GM19468 (cell line): ENCODE data around the gene PFKP.

Experiments used
- ATAC-seq: cut with Tn5 transposase; IDR thresholded peaks from one replicate; pipeline ENCODE4 v1.9.1; 2021; ENCODE audit warnings: mild to moderate bottlenecking, moderate library complexity, moderate number of reproducible peaks; ENCODE audit not compliant: unreplicated experiment; ENCODE audit errors: extremely low read depth

Gene PFKP

DNA sequence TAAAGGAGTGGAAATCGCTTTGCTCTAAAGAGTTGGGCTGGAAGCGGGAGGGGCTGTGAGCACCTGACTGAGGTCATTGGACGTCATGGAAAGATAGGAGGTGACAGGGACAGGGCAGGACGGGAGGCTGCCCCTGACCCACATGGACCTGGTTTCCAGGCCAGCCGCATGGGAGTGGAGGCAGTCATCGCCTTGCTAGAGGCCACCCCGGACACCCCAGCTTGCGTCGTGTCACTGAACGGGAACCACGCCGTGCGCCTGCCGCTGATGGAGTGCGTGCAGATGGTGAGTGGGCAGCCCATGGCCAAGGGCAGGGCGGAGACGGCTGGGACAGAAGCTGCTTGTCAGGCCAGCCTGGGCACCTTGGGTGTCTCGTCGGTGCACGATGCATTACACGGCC is 41.8 kb downstream of the PFKP start:
- no peak for ATAC-seq

DNA sequence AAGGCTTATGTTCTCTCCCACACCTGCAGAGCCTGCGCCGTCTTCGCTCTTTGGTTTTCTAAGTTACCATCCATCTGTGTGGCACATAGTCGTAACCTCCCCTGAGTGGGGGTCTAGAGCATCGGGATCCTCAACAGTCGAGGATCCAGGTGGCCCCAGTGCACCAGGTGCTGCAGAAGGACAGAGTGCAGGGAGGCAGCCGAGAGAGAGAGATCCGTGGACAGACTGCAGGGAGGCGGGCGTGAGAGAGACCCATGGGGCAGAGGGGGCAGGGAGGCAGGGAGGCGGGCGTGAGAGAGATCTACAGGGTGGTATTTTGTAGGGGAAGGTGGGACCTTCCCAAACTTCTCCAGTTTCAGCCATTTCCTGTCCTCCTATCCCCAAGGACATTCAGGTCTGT is 42.3 kb downstream of the PFKP start:
- ATAC-seq = no peak

DNA sequence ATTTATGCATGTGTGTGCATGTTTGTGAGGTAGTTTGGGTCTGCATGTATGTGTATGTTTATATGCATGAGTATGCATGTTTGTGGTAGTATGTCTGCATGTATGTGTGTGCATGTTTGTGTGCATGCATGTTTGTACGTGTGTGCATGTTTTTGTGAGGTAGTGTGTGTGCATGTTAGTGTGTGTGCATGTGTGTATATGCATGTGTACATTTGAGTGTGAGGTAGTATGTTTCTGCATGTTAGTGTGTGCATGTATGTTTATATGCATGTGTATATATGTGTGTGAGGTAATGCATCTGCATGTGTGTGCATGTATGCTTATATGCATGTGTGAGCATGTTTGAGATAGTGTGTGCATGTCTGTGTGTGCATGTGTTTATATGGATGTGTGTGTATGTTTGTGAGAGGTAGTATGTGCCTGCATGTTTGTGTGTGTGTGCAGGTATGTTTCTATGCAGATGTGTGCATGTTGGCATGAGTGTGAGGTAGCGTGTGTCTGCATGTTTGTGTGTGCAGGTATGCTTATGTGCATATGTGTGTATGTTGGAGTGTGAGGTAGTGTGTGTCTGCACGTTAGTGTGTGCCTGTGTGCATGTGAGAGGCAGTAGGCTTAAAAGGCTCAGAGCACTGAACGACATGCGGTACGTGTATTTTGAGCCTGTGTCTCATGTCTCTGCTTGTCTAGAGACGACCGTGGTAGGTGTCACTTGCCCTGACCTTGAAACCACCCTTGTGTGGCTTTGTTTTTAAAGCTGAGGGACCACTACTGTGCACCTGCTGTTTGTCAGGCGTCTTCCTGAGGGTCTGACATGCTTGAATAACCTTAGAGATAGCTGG is 43.7 kb downstream of the PFKP start:
- ATAC-seq = no peak

DNA sequence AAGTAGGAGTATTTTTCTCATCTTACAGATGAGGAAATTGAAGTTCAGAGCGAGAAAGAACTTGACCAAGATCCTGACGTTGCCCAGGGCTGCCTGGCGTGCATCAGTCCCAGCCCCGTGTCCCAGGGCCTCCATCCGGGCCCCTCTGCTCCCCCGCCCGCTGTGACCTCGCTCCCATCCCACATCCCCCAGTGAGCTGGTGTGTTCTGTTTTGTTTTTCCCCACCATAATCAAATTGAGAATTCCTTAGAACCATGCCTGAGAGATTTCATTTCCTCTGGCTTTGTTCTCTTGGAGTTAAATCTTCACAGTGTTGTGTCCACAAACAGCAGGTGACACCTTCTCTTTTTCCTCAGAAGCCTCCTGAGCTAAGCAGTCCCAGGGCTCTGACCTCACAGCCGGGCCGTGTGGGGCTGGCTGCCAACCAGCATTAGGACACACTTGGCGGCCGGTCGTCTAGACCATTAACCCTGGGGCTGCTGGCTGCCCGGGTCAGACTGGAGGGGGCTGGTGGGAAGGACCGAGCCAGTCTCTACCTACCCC is 44.3 kb downstream of the PFKP start:
- no peak for ATAC-seq

DNA sequence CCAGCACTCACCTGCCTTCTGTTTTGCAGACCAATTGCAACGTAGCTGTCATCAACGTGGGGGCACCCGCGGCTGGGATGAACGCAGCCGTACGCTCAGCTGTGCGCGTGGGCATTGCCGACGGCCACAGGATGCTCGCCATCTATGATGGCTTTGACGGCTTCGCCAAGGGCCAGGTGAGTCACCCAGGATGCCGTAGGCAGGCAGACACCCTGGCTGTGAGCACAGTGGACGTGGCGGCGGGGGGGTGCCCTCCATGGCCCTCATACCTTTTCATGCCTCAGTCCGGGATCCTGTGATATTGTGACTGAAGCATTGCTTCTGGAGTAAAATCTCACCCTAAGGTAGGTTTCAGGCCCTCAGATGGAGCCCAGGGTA is 46.0 kb downstream of the PFKP start:
- ATAC-seq = no peak

DNA sequence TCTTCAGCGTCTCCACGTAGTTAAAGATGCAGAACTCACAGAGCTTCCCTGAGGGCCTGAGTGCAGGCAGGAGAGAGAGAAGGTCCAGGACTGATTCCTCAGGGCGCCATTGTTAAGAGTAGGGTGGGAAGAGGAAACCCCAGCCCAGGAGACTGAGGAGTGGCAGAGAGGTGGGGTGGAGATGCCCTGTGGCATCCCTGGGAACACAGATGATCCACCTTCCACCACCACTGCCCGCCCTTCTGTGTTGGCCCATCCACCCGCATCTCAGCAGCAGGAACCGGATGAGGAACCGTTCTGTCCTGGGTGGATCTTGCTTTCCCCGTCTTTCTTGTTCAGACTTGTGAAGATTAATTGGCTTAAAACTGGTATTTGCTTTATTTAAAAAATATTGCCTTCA is 48.3 kb downstream of the PFKP start:
- ATAC-seq = no peak

DNA sequence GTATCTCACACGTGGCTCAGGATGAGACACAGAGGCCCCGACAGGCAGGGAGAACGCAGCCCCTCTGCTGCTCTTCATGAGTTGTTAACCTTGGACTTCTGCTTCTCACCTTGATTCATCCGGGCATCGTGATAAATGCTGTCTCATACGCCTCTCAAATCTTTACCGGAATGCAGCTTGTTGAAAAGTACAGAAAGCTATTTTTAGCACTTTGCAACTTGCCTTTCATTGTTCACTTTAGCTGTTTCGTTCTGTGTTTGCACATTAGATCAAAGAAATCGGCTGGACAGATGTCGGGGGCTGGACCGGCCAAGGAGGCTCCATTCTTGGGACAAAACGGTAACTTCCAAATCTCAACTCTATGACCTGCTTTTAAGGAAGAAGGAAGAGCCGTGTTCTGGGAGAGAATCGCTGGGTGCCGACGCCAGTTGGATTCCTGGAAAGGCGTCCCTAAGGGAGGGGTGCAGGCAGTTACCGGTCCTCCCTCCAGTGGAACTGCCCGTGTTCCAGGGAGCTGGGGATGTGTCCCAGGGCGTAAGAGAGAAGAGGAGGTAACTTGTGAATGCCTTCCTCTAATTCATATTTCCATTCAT is 49.3 kb downstream of the PFKP start:
- no peak for ATAC-seq

DNA sequence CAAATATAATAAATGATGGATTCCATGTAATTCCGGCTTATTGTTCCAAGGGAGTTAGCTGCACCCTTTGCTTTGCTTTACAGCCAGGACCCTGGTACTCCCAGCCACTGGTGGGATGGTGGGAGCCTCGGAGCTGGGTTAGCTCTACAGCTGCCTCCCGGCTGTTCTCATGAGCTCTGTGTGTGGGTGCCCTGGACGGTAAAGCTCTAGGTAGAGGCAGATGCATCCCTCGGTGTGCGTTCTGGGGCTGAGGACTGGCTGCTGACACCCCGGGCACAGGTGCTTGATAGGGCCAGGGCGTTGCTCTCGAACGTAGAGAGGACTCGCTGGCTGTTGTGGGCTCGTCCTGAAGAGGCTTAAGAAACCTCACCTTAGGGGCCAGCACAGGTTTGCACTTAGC is 50.1 kb downstream of the PFKP start:
- no peak for ATAC-seq

DNA sequence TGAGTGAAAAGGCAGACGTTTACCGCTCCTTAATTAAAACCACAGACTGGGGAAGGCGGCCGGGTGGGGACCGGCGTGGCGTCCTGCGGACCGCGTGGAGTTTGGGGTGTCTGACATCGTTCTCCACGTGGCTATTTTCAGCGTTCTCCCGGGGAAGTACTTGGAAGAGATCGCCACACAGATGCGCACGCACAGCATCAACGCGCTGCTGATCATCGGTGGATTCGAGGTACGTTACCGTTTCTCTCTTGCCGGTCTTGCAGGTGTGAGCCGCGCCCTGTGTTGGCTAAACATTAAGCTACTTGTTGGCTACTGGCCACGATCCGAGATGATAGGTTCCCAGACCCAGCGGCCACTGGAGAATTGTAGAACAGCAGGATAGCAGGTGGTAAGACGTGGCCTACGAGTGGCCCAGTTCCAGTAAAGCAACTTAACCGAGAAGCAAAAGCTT is 51.3 kb downstream of the PFKP start:
- no peak for ATAC-seq

DNA sequence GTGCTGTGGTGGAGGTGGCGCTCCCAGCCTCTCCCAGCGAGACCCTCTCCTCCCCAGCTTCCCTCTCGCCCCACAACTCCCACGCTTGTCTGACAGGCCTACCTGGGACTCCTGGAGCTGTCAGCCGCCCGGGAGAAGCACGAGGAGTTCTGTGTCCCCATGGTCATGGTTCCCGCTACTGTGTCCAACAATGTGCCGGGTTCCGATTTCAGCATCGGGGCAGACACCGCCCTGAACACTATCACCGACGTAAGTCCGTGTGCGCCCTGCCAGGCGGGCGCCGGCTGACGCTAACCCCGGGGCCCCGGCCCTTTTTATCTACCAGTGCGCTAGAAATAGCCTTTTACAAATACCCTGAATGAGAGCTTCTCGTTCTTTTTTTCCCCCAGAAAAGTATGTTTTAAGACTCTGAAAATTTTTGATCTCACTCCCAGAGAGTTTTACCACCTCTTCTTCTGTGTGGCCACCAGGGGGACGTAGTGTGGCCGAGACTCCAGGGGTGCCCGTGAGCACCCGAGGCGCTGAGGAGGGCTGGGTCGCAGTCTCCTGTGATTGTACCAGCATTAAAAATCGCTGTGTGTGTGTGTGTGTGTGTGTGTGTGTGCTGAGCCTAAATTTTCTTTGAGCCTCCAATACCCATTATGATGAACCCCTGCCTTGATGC is 52.6 kb downstream of the PFKP start:
- ATAC-seq = no peak

DNA sequence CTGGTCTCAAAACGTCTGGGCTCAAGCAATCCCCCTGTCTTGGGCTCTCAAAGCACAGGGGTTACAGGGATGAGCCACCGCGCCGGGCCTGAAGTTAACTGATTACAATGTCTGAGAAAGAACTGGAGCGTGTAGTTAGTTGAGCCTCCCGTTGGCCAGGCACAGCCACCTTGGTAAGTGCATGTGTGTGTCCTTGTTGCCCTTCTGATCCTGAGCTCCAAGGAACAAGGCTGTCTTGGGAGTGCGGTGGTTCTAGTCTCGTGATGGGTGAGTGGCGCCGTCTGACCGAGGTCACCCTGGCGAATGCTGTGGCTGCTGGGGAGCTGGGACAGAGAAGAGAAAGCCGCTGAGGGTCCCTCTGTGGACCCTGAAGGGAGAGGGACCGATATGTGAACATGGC is 54.7 kb downstream of the PFKP start:
- no peak for ATAC-seq

DNA sequence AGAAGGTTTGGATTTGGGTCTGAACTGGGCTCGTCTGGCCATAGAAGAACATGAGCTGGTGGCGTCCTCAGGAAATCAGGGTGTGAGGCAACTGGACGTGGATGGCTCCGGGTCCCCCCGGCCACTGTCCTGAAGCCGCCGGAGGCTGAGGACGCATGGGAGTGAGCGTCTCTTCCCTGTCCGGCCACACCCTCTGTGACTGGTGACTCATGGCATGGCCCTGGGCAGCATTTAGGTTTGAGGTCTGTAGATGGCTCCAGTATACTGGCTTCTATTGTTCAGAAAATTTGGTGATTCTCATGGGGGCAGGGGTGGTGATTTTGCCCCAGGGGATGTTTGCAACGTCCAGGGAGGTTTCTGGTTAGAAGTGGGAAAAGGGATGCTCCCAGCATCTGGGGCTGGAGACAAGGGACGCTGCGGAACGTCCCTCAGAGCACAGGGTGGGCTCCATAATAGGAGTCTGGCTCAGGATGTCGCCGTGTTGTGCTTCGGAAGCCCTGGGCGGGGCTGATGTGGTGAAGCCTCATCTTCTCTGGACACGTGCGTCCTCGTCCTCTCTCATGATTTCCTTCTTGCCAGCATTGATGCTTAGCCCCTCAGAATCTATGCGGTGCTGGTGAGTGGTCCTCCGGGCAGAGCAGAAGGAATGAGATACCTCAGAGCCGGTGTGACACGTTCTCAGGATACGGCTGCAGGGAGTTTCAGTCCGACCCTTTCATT is 55.3 kb downstream of the PFKP start:
- no peak for ATAC-seq

DNA sequence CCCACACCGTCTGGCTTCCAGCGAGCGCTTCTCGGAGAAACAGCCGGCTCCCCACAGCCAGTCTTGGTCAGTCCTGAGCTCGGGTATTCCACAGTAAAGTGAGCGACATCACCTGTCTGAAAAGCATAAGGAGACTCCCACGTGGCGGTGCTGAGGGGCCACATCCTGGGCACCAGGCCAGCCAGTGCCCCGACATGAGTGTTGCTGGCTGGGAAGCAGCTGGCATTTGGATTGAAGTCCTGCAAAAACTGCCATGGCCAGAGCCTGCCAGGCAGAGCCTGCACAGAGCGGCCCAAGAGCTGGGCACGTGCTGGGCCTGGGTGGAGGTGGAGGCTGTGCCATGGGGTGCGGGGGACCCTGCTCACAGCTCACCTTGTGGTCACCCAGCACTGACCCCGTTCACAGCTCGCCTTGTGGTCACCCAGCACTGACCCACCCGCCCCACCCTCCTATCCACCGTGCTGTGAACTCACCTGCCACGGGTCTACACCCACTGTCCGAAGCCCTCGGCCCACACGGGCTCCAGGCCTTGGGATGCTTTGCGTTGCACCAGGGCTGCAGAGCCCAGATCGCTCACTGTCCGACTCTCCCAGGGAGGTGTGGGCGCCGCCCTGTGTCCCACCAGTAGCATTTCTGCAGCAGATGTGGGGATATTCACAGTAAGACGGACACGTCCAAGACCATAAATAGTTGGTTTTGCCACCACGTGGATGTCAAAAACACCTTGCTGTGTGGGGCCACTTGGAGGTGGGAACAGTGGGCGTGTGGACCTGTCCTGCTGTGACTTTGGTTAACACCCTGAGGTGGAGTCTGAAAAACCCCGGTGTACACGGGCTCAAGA is 56.4 kb downstream of the PFKP start:
- no peak for ATAC-seq

DNA sequence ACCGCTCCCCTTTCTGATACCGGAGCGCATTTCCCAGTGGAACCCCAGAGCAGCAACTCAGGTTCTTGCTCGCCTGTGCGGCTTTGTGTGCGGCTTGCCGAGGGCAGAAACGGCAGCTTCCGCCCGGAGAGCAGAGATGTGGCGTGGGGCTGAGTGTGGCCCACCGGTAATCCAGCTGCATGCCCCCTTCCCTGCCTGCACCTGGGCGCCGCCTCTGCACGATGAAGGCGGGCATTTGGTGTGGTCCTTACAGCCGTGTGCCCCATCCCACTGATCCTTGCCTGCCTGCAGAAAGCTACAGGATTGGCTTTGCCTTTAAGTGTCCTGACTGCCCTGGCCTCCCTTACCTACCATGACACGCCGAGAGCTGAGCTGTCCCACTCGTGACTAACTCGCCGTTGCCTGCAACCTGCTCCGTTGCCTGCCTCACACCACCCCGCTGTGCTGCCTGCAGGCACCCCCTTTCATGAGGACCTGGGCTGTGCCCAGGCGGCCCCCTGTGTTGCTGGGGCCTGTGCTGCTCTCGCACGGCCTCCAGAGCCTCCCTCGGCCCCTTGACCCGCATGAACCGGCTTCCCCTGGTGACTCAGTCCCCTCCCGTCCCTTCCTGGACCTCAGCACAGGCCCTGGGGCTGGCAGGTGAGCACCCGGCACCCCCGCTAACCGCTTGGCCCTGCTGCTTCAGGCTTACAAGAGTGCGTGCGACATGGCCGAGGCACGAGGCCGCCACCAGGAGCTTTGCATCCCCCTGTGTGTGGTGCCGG is 57.2 kb downstream of the PFKP start:
- ATAC-seq = no peak

DNA sequence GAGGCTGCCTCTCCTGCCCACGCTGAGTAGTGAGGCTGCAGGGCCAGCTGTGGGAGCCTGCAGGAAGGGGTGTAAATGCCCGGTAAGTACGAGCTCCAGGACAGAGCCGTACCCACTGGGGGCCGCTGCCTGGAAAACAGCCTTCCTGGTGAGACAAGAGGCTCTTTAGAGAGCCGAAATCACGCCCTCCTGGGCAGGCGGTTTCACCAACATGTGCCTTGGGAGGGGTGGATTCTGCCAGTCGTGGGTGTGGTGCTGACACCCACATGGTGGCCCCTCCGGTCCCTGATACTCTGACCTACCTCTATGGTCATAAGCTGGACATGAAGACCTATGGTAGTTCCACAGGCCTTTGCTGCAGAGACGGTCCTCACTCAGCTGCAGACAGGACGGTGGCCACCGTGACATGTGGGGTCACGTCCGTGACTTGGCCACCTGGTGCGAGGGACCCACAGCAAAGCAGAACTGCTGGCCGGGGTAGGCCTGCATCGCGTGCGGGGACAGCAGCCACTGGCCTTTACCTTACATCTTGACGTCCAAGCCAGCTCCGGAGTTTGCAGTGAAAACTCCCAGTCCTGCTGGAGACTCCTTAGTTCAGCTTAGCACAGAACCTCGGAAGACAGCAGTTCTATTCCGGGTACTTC is 58.3 kb downstream of the PFKP start:
- ATAC-seq = no peak

DNA sequence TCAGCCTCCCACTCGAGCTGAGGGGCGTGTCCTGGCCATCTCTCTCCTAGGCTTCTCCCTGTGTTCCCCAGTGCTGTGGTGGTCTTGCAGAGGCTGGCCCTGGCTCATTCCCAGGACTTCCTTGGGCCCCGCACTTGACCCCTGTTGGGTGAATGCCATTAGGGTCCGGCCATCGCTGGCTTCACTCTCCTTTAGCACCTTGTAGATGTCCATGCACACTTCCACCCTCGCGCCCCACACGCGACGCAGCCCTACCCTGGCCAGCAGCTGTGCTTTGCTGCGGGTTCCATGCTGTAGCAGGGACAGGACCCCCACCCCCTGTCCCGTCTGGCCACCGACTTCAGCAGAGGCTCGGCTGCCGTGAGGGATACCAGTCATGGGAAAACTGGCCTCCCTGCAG is 58.9 kb downstream of the PFKP start:
- ATAC-seq = no peak

DNA sequence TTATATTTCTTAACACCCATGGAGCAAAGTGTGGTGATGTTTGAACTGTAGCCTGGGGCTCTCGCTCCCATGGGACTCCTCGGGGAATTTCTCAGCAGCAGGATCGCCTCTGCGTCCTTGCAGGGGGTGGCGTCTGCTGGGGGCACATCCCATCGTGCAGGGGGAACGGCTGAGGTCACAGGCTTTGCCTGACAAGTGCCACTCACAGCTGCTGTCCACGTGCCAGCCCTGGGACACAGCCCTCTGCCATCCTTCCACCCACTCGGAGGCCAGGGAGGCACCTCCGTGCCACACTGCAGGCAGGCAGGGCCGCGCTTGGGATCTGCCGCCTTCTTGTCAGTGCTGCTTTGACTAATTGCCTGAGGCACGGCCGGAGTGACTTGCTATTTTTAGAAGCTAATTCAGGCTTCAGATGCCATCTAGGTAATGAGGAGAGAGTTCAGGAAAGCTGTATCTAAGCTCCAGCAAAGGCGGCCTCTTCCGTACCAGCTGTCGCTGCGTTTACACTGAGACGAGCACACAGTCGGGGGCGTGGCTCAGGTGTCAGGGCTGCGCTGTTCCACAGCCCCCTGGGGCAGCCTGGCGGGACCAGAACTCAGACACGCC is 59.5 kb downstream of the PFKP start:
- ATAC-seq = no peak

DNA sequence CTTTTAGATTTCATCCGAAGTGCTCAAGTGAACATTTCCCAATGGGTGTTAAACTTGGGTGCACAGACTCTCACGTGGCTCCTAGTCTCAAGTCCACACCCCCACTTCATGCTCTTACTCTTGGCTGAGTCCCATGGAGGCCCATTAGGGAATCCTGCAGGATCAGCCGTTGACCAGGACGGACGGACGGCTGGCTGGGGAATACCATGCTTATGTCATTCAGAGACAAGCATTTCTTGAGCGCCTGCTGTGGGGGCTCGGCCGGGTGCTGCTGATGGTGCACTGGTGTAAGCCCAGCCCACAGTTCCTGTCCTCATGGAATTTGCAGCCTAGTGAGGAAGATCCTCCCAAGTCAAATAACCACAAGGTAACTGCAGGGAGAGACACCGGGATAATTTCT is 60.6 kb downstream of the PFKP start:
- ATAC-seq = no peak
